ENCODE data around the gene MTMR3. TPM values are rescaled to one million over a fixed set of nuclear protein-coding genes. Genes with fewer than 3 reads are reported as not detected.

MTMR3 gene
- total RNA-seq, 2 experiments from 2014 or later: 12.2 to 14.0 TPM

- ChIA-PET CTCF (interaction anchor here (1.0 kb wide), 1 partner anchor 8 kb away, joined by 3 read pairs; no protein-coding TSS in a partner anchor), POLR2A (interaction anchor here (0.7 kb wide), 1 partner anchor 14 kb away, joined by 4 read pairs; no protein-coding TSS in a partner anchor)
Observed at GRCh38 chr22:30061094-30061493, 178.1 kb downstream of the MTMR3 start.

- CTCF ChIA-PET: no interaction called here
- POLR2A ChIA-PET: no interaction called here
Observed at GRCh38 chr22:30062259-30062658, 179.3 kb downstream of the MTMR3 start.

GRCh38 chr22:30062950-30063349 is 180.0 kb downstream of the MTMR3 start:
- ChIA-PET POLR2A (no interaction called here), CTCF (no interaction called here)

- POLR2A ChIA-PET: no interaction called here
Observed at GRCh38 chr22:30064172-30064571, 181.2 kb downstream of the MTMR3 start.

GRCh38 chr22:30073743-30074142 is 190.8 kb downstream of the MTMR3 start:
- ChIA-PET POLR2A (no interaction called here), CTCF (no interaction called here)

More at GRCh38 chr22:30064172-30064571, 181.2 kb downstream of the MTMR3 start:
- CTCF ChIA-PET: no interaction called here

GRCh38 chr22:30074147-30074546 is 191.2 kb downstream of the MTMR3 start:
- CTCF ChIA-PET: no interaction called here

GRCh38 chr22:30074994-30075393 is 192.0 kb downstream of the MTMR3 start:
- ChIA-PET CTCF (no interaction called here), POLR2A (interaction anchor here (0.6 kb wide), 1 partner anchor 14 kb away, joined by 4 read pairs; no protein-coding TSS in a partner anchor)

More at GRCh38 chr22:30074147-30074546, 191.2 kb downstream of the MTMR3 start:
- POLR2A ChIA-PET: no interaction called here

GRCh38 chr22:30077279-30077880 is 194.4 kb downstream of the MTMR3 start:
- ChIA-PET POLR2A (interaction anchor here (0.5 kb wide), 1 partner anchor 34 kb away, joined by 8 read pairs; no protein-coding TSS in a partner anchor), CTCF (interaction anchor here (1.3 kb wide), 1 partner anchor 72 kb away, joined by 3 read pairs; no protein-coding TSS in a partner anchor)

- CTCF ChIA-PET: interaction anchor here (0.8 kb wide), 1 partner anchor 389 kb away, joined by 3 read pairs; no protein-coding TSS in a partner anchor
Observed at GRCh38 chr22:30078320-30079311, 195.6 kb downstream of the MTMR3 start.

GRCh38 chr22:30079952-30080533 is 197.1 kb downstream of the MTMR3 start, which contains the start of gene HORMAD2:
Gene HORMAD2, plus strand, starts transcription at chr22:30080464. Its CDS starts 13,489 bp downstream, at chr22:30093953.
- CTCF ChIA-PET: no interaction called here

More at GRCh38 chr22:30078320-30079311, 195.6 kb downstream of the MTMR3 start:
- POLR2A ChIA-PET: interaction anchor here (0.7 kb wide), 1 partner anchor 241 kb away, joined by 5 read pairs; no protein-coding TSS in a partner anchor

More at GRCh38 chr22:30079952-30080533, 197.1 kb downstream of the MTMR3 start, which contains the start of gene HORMAD2:
- POLR2A ChIA-PET: no interaction called here

Other genes starting within 250 kb of the MTMR3 start
- gene CABP7, start 163.2 kb upstream of the MTMR3 start, total RNA-seq: not detected
- 10 to 100 TPM; 22.4 to 25.3 TPM for gene ZMAT5, start 116.2 kb upstream of the MTMR3 start, total RNA-seq
- gene UQCR10, start 115.8 kb upstream of the MTMR3 start, total RNA-seq: 100 to 1,000 TPM; 110 to 111 TPM
- 10 to 100 TPM; 74.1 to 76.1 TPM for gene ASCC2, start 44.9 kb upstream of the MTMR3 start, total RNA-seq
- gene HORMAD2, start 197.3 kb downstream of the MTMR3 start, total RNA-seq: not detected

Data from activated CD8-positive, alpha-beta memory T cell treated with anti-CD3 and anti-CD28 coated beads for 36 hours (primary cell).